HG02973 (cell line): ENCODE data around the gene SESN2.

Experiments
- ATAC-seq: cut with Tn5 transposase; IDR thresholded peaks from one replicate; pipeline ENCODE4 v1.9.1; 2021; ENCODE audit warnings: moderate library complexity; ENCODE audit not compliant: unreplicated experiment

The SESN2 gene

DNA sequence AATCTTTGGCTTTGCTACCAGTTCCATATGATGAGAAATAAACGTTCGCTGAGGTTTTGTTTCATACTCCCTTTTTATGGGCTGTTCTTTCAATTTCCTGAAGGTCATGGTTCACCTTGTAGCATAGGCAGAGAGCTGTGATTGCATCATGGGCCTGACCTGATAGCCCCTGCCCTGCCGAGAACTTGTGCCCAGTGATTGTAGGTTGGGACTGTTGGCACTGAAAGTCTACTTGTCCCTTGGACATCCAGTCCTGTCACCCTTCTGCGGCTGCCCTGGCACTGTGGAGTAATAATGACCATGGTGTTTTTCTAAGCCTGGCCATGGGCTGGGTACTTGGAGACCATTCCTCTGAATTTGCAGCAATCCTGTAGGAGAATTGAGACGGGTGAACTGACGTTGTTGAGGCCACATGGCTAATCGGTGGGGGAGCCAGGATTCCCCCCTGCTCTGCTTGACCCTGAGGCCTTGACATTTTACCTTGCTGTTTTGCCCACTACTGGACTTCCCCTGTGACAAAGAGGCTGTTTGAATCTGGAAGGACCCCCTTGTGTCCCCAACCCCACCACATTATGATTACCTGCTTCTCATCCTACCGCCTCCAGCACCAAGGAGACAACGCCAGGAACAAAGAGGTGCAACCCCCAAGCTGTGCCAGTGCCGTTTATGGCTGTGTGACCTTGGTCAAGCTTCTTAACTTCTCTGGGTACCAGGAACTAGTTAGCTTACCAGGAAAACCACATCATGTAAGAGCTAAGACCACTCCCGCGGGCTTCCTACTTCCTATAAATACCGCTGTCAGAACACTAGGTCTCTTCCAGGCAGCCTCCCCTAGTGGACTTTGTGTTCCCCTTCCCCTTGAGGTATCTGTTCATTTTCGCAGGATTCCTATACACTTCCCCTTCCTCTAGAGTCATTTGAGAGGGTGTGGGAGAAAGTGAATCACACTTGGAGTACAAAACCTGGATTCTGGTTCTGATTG, 23.4 kb downstream of the SESN2 start:
- no peak for ATAC-seq

DNA sequence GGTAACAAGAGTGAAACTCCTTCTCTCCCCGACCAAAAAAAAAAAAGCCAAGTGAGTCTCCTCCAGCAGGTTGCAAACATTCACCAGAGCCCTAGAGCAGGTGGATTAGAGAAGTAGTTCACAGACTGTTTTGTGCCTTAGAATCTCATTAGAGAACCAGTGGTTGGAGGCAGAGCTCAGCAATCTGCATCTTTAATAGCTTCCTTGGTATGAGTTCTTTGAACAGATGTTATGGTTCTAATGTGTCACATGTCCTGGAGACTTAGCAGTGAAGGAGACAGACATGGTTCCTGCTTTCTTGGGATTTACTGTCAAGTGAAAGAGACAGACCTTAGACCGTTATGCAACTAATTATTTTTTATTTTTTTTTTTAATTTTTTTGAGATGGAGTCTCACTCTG, 26.8 kb downstream of the SESN2 start:
- ATAC-seq, result no peak

DNA sequence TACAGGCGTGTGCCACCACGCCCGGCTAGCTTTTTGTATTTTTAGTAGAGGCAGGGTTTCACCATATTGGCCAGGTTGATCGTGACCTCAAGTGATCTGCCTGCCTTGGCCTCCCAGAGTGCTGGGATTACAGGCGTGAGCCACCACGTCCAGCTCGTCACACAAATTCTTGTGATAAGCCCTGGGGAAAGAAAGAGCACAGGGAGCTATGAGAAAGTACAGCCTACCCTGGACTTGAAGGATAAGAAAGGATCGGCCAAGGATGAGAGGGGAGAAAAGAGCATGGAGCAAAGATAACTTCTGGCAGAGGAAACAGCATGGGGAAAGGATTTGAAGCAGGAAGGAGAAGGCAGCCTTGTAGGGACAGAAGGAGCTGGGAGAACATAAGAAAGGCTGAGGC, 29.2 kb downstream of the SESN2 start:
- no peak for ATAC-seq

DNA sequence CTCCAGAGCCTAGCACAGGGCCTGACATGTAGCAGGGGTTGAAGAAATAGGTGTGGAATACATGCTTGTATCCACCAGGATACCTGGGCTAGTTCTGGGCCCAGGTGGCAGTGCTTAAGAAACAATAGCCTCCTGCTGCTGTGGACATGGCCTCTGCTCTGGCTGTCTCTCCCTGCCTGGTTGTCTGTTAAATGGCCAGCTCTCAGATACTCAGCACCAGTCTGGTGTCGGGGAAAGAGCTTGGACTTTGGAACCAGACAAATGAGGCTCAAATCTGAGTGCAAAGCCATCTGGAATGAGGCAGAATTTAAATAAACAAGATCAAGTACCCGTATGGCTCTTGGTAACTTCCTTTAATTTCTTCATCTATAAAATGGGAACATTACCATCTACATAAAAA, 31.5 kb downstream of the SESN2 start:
- ATAC-seq, result no peak

DNA sequence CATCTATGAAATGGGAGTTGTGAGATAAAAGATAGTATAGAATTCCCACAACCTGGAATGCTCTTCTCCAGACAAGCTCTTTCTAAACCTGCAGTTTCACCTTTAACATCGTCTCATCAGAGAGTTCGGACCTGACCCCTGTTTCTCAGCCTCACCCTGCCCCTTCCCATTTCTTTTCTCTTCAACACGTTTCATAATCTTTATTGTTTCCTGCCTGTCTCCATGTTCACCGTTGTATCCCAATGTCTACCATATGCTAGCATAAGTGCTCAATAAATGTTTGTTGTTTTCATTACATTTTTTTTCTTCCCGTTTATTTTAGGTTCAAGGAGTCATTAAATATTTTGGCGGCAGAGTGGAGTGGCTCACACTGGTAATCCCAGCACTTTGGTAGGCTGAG, 32.4 kb downstream of the SESN2 start:
- no peak for ATAC-seq

DNA sequence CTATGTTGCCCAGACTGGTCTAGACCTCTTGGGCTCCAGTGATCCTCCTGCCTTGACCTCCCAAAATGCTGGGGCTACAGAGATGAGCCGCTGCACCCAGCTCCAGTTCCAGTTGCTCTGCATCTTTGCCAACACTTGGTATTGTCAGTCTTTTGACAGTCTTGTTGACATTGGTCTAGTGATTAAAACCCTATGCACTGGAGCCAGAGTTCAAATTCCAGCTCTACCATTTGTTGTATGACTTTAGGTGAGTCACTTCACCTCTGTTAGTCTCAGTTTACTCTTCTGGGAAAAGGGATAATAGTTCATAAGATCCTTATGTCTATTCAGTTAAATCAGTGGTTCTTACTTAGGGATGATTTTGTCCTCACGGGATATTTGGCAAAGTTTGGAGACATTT, 36.6 kb downstream of the SESN2 start:
- ATAC-seq, result no peak

DNA sequence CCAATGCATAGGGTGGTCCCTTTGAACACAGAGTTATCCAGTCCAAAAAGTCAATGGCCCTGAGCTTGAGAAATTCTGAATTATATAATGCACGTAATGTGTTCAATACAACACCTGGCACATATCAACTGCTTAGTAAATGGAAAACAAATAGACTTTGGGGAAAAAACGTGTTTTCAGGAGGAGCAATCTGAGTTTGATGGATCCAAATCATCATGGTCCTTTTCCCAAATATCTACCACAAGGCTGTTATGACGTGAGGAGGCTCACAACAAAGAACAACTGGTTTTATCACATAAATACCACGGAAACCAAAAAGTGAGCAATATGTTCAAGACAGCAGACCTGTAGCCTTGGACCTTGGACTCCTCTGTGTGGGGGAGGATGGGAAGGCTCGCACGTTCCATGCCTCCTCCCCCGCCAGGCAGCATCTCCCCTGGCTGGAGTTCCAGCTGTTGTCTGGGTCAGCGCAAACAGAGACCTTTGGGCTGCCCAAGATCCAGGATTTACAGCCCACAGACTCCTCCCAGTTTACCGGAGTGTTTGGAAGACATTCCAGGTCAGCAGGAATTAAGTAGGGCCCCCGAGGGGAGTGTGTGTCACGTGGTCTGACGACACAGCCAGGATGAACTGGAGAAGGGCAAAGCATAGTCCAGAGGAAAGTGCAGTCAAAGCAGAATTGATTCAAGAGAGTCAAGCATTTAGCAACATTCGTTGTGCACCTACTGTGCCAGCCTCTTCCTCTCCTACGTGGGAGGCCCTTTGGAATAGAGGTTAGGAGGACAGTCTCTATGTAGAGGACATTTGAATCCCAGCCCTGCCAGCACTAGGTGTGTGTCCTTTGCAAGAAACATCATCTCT, 37.3 kb downstream of the SESN2 start:
- ATAC-seq, result no peak

DNA sequence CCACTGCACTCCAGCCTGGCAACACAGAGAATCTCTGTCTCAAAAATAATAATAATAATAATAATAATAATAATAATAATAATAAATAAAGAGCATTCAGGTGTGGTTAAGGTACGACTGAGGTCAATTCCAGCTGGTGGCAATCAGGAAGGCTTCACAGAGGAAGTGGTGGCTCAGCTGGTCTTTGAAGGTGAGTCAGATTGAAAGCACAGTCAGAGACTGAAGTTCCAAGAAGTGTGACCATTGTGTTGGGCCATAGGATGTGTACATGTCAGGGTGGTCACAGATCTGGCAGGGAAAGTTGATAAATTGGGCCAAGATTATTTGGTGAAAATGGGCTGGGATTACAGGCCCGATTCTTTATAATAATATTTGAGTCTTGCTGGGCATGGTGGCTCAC, 38.5 kb downstream of the SESN2 start:
- ATAC-seq, result peak; percentile 53

DNA sequence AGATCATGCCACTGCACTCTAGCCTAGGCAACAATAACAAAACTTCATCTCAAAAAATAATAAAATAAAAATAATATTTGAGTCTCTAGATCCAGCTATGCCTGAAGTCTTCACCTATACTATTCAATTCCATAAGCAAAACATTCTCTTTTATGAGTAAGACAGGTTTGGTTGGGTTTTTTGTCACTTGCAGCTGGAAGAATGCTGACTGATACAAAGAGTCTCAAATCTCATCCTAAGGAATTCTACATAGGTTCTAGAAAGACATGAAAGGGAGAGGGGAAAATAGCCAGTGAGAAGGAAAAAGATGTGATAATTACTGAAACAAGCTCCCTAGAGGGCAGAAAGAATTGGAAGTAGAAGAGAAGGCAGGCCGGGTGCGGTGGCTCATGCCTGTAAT, 39.1 kb downstream of the SESN2 start:
- no peak for ATAC-seq

DNA sequence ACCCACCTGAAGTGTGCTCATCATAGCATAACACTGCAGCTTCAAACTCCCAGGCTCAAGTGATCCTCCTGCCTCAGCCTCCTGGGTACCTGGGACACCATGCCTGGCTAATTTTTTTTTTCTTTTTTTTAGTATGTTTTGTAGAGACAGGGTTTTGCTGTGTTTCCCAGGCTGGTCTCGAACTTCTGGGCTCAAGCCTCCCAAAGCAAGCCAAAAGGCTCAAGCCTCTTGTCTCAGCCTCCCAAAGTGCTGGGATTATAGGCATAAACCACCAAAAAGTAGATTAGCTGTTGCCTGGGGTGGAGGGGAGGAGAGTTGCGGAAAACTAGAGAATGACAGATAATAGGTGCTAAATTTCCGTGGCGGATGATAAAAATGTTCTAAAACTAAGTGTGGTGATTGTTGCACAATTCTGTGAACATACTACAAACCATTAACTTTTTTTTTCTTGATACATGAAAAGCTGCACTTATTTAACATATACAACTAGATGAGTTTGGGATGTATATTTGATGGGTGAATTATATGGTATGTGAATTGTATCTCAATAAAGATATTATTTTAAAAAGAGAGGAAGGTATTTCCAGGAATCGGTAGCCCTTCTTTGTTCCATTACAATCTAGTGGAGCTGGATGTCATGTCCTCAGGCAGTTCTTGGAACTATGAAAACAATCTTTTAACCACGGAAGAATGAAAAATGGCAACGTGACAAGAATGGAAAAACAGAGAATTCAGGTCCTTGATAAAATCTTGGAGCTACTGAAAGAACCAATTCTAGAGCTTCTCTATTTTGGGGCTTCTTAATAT, 42.3 kb downstream of the SESN2 start:
- ATAC-seq, result no peak

DNA sequence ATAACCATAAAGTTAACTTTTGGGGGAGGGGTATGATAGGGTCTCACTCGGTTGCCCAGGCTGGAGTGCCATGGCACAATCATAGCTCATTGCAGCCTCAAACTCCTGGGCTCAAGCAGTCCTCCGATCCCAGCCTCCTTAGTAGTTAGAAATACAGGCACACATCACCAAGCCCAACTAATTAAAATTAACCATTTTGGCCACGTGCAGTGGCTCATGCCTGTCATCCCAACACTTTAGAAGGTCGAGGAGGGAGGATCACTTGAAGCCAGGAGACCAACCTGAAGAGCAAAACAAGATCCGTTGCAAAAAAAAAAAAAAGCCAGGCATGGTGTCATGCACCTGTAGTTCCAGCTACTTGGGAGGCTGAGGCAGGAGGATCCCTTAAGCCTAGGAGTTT, 42.9 kb downstream of the SESN2 start:
- no peak for ATAC-seq

DNA sequence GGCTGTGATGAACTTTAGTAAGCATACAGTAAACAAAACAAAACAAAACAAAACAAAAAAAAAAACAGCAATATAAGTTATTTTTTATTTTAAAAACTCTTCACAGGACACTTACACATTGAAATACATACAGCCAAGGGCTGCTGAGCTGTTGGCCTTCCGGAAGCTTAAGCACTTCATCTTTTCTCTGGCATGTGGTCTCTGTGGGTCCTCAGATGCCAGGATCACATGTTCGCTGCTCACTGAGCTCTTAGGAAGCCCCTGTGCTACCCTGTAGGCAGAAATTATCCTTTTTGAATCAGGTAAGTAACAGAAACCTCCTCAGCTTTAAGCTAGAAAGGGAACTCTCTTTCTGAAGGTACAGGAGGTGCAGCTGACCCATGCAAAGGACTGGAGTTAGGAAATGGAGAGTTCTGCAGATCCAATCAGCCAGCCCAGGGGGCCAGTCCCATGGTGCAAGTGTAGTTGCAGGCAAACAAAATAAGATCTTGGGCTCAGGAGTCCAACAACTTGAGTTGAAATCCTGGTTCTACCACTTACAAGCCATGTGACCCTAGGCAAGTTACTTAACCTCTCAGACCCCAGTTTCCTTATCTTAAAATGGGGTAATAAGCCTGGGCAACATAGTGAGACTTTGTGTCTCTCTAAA, 47.1 kb downstream of the SESN2 start:
- no peak for ATAC-seq

DNA sequence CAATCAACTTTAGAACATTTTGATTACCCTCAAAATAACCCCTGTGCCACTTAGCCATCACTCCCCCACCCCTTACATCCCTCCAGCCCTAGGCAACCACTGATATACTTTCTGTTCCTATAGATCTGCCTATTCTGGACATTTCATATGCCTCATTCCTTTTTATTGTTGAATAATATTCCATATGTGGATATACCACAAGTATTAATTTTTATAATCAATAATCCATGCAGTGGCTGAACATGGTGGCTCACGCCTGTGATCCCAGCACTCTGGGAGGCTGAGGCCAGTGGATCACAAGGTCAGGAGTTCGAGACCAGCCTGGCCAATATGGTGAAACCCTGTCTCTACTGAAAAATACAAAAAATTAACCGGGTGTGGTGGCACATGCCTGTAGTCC, 49.4 kb downstream of the SESN2 start:
- no peak for ATAC-seq

DNA sequence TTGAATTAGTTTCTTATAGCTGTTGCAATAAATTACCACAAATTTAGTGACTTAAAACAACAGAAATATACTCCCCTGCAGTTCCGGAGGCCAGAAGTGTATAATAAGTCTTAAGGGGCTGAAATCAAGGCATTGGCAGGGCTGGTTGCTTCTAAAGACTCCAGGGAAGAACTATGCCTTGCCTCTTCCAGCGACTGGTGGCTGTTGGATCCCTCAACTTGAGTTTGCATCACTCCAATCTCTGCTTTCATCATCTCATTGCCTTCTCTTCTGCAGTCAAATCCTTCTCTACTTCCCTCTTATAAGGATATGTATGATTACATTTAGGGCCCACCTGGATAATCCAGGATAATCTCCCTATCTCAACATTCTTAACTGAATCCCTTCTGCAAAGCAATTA, 50.4 kb downstream of the SESN2 start:
- no peak for ATAC-seq

DNA sequence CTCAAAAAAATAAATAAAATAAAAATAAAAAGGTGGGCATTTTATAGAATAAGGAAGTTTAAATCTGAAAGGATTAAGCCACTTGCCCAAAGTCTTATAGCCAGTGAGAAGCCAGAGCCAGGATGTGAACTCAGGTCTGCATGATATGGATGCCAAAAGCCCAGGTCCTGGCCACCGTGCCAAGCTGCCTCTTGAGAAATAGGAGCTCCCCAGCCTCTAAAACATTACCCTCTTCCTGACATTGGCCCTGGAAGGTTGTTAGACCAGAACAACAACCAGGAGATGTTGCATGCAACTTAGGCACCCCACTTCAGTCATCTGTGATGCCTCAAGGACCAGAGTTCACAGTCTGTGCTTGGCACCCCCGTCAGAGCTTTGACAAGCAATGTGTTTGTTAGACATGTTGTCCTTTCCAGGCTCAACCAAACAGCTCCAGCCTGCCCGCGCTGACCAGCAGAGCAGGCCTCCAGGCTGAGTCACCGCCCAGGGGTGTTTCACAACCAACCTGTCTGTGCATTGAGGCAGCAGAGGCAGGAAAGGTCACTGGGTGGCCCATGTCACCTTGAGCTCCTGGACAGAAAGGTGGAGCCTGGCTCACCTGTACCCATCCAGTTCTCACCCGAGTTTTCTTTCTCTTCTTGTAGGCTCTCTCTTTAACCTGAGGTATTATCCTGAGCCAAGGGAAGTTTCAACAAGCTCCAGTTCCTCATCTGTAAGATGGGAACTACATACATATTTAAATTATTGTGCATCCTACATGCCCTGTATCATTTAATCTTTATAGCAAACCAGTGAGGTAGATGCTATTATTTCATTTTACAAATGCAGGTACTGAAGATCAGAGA, 54.6 kb downstream of the SESN2 start:
- ATAC-seq, result no peak

DNA sequence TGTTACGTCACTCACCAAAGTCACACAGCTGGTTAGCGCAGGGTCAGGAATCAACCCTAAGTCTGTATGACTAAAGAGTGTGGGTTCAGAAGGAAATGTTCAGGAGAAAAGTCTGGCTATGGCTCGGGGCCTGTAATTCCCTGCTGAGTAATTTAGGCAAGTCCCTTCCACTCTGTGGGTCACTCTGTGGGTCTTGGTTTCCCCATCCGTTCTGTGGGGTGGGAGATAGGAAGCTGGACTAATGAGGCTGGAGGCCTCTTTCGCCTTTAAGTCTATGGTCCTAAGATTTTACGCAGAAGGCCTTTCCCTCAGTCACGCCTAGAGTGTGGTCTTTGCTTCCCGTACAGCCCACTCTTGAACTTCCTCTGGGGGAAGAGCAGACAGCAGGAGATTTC, 55.2 kb downstream of the SESN2 start:
- no peak for ATAC-seq

DNA sequence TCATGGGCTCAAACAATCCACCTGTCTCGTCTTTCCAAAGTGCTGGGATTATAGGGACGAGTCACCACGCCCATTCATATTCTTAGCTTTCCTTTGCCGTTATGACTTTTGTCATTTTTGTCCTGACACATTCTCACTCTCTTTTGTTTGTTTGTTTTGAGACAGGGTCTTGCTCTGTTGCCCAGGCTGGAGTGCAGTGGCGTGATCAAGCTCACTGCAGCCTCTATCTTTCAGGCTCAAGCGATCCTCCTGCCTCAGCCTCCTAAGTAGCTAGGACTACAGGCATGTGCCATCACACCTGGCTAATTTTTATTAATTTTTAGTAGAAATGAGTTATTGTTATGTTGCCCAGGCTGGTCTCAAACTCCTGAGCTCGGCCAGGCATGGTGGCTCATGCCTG, 57.7 kb downstream of the SESN2 start:
- ATAC-seq, result no peak

DNA sequence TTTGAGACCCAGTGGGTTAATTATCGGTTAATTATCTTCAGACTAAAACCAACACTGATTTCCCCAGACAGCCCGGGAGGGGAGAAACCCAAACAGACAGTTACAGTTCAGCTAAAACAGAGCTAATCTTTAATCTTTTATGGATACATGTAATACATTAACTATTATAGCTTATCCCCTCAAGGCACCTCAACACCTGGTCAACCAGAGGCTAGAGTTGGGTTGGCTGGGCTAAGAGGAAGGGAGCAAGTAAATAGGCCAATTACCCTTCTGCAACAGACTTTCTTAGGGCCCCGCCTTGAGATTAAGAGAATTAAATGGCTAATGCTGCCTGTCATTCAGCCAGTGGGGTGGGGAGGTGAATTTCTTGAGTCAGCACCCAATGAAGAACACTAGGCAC, 62.9 kb downstream of the SESN2 start:
- no peak for ATAC-seq

DNA sequence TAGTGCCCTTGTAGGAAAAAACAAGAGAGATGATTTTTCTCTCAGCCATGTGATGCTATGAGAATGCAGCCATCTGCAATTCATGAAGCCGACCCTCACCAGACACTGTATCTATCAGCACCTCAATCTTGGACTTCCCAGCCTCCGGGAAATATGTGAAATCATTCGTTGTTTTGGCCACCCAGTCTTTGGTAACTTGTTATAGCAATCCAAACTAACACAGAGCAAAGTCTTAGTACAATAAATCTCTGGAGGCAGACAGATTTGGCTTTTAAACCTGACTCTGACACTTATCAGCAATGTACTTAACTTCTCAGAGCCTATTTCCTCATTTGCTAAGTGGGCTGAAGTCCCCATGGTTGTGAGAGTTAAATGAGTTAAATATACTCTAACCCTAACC, 64.4 kb downstream of the SESN2 start:
- ATAC-seq, result no peak

DNA sequence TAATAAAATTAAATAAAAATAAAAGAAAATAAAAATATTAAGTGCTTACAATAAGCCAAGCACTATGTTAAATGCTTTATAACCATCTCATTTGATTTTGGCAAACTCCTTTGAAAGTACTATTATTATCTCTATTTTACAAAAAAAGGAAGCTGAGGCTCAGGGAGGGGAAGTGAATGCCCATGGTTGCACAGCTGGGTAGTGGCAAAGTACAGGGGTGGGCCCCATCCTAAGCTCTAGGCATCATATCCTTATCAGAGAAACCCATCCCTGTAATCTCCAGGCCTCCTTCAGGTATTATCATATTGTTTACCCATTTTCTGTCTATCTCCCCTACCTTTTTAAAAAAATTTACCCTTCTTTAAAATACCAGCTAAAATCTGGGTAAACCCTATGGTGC, 67.2 kb downstream of the SESN2 start:
- no peak for ATAC-seq
